Stimulated activated CD4-positive, alpha-beta T cell treated with anti-CD3 and anti-CD28 coated beads, Interleukin-15, amount 100 ng/mL, for 48 hours (primary cell): ENCODE measurements around the gene OTC.

ENCODE experiments used
- DNase-seq, 2 donors: peaks; one replicate each; pipeline ENCODE4 v3.0.0-alpha.2; 2020; ENCODE audit warnings: low read depth in 2 of 2

The OTC gene

DNA sequence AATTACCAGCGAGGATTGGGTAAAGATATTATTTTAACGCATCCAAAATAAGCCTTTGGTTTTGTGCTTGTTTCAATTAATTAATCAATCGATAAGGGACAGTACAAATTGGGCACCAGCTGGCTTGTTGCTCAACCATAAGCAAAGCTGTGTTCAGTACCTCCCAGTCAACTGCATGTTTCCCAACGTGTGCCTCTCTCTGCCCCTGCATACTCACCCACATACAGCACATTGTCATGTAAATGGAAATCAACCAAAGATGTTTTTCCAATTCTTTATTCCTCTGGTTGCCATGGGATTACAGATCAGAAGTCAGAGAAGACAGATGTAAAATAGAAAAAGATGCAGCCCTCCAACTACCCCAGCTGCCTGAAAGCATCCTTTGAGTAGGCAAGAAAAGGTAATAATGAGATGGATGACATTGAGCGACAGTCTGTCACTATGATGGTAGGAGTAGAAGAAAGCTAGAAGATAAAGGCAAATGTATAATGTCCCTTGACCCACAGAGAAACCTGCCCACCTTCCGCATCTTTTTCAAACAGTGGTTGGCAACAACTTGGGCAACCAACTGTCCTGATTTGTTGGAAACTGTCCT is 116.3 kb downstream of the OTC start:
- no peak for DNase-seq
